Activated naive CD4-positive, alpha-beta T cell treated with anti-CD3 and anti-CD28 coated beads, Interleukin-2, amount 50 U/mL, for 16 hours (primary cell): Measurements from ENCODE around the gene SNCAIP.

Source experiments
- DNase-seq: peaks from one replicate; pipeline ENCODE4 v3.0.0-alpha.2; 2020

Gene SNCAIP

DNA sequence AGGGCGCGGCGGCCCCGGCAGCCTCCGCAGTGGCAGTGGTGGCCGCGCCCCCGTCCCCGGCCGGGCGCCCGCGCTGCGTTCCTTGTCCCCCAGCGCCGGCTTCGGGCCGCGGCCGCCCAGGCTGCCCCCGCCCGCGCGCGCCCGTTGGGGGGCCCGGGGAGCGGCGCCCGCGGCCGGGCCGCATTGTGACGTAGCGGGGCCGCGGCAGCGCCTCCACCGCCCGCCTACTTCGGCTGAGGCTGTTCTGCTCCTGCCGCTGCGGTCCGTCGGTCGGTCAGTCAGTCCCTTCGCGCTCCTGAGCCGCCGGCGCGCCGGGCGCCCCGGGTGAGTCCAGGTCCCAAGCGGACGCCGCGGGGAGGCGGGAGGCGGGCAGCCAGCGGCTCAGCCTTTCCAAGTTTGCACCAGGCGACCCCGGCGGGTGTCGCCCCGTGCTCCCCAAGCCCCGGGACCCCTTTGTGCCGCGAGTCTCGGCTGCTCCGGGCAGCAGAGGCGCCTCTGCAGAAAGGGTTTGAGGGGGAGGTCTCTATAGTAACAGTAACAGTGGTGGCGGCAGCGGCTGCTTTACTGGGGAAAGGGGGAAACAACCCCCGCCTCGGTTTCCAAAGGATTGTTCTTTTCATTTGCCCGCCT, at the start of gene SNCAIP:
SNCAIP (plus strand) TSS at position 277 of the 630 bp plus-strand sequence. CDS start 78,898 bp downstream, outside the sequence.
- no peak for DNase-seq

DNA sequence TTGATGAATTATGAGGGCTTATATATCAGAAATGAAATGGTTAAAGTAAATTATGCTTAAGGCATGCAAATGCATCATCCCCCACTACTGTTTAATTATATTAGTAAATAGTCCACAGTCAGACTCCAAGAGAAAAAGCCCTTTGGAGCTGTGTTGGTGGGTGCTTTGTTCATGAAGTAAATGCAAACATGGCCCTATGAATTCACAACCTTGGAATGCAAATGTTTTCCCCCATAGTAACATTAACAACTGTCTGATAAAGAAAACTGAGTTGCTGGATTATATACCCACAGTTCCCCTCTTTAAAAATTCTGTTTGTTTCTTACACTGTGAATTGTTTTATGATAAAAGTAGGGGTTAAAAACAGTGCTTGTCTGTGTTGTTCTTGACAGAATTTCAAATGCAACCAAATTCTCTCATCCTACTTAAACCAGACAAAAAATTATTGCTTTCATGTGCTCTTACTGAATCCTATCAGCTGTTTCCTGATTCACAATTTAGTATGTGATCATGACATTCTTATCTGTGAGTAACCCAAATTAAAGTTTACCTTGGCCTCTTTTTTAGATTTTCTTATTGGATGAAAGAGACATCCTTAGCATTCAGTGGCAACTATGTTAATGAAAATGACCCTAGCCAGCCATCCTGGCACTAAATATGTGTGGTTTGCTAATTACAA, 48.5 kb upstream of the SNCAIP start:
- DNase-seq, result no peak

DNA sequence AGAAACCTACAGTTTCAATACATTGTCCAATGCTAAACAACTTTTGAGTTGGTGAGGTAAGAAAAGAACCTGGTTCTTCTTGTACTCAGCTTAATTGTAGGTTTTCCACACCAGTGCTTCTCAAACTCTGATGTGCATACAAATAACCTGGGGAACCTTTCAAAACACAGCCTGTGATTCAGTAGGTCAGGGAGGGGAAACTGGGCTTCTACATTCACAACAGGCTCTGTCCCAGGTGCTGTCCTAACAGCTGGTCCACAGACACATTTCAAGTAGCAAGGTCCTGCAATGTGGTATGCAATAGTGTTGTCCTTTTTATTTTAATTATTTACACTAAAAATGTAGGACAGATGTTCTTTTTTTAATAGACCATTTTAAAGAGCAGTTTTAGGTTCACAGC, 47.4 kb upstream of the SNCAIP start:
- DNase-seq, result no peak

DNA sequence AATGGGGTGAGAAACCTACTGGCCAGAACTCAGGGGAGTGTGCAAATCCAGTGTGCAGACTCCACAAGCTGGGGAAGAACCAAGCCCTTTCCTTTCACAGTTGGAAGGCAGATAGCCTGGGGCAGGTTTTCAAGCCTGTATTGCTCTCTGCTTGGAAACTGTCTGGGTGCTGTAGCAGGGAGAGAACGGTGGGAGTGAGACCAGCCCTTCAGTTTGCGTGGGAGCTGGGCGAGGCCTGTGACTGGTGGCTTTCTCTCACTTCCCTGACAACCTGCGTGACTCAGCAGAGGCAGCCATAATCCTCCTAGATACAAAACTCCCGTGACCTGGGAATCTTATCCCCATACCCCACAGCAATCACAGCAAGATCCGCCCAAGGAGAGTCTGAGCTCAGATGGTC, 44.9 kb upstream of the SNCAIP start:
- DNase-seq, result no peak

DNA sequence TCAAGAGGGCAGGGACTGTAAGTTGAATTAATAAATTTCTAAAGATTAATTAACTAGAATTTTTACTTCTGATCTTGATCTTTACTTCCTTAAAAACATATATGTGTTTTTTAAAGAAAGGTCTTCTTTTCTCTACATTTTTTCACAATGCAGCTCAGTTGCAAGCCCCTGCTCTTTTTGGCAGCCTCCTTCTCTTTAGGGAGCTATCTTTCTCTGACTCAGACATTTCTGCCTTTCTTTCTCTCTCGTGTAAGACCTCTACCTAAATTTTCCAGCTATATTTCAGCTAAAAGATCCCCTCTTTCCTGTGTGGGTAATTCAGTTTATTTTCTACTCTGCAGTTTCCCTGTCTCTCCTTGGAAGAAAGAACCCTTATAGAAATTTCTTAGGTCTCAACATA, 38.3 kb upstream of the SNCAIP start:
- DNase-seq, result no peak

DNA sequence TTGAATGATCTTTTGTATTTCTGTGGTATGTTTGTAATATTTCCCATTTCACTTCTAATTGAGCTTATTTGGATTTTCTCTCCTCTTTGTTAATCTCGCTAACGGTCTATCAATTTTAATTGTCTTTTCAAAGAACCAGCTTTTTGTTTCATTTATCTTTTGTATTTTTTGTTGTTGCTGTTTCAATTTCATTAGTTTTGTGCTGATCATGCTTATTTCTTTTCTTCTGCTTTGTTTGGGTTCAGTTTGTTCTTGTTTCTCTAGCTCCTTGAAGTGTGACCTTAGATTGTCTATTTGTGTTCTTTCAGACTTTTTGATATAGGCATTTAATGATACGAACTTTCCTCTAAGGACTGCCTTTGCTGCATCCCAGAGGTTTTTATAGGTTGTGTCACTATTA, 28.4 kb upstream of the SNCAIP start:
- DNase-seq, result no peak

DNA sequence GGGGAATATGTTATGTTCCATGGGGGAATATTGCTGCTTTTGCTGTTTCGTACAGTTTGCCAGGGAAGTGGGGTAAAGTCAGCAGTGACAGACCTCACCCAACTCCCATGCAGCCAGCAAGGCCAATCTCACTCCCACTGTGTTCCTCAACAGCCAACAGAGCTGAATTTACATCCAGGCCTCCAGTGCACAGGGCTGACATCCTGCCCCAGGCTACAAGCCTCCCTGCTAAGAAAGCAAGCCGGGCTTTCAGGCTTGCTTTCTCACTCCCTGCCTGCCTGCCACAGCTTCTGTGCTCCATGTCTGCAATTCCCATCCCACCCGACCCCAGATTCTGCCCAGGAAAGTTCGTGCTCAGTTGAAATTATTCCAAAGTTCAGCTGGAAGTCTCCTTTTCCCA, 25.5 kb upstream of the SNCAIP start:
- no peak for DNase-seq

DNA sequence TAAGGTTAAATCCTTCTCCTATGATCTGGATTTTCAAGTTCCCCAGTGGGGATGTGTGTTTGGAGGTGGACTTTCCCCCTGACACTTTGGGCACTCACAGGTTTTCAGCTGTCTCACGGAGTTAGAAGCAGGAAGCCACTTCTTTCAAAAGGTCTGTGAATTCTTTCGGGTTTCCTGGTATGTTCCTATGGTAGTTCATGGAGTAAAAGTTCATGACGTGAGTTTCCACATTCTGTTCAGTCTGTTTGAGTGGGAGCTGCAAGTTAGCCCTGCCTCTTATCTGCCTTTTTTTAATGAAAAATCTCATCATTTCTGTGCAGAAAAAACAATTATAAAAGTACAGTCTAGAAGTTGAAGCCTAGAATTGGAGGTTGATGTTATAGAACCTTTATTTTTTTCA, 24.9 kb upstream of the SNCAIP start:
- DNase-seq, result no peak

DNA sequence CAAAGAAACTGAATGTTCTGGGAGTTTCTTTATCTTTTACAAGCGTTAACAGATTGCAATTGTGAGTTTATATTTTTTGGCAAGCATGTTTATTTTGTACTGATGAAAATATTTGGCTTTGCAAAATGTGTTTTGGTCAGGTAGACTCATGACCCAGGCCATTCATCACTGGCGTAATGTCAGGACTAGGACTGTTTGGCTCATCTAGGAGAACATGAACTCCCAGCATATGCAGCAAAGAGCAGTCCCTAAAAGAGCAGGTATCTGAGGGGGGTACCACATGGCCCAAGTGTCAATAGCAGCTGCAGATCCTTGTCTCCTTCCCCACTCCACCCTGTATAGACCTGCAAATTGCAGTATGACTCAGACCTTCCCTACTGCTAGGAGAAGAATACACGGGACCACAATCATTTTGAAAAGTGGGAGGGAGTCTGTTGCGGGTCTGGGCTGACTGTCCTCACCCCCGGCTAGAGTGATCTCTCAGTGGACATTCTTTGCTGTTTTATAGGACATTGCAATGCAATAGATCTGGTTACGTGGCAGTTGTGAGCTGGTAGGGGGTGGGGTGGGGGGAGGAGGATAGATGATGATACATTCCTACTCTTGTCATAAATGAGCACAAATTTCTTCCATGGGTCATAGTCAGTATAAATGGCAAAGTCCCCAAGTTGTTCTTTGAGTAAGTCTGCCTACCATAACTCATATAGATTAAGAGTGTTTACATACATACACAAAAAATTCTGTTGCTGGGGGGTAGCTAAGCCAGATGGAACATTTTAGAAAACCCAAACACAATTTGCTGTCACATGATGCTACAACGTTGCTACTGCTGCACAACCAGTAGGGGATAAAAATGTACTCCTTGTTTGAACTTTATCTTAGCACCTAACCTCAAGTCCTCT, 20.8 kb upstream of the SNCAIP start:
- no peak for DNase-seq

DNA sequence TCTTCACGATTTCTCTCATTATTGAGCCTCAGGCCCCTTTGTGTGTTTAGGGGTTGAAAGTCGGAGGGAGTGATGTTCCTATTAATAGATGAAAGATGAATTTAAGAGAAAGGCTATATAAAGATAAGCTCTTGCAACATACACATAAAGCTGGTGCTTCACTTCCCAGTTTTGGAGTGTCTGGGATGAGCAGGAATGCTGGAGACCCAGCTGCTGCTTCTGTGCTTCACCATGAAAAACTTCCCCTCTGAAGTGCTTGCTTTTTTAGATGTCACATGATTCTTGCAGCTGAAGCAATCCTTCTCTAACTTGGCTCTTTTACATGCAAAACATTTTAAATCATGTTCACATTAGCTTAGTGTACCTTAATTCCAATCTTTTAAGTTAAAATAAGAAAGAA, 19.7 kb upstream of the SNCAIP start:
- no peak for DNase-seq

DNA sequence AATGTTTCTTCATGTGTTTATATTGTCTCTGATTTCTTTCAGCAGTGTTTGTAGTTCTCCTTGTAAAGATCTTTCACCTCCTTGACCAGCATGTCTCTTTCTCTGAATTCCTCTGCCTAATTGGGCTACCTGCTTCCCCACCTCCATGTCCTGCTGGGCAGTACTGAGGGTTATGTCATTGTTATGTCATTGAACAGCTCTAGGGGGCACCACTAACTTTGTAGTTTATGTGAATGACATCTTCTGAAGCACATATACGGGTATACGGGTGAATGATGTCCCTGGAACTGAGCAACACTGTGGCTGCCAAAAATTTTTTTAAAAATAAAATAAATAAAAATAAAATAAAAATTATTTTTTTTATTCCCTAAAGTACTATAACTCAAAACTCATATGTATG, 16.9 kb upstream of the SNCAIP start:
- no peak for DNase-seq

DNA sequence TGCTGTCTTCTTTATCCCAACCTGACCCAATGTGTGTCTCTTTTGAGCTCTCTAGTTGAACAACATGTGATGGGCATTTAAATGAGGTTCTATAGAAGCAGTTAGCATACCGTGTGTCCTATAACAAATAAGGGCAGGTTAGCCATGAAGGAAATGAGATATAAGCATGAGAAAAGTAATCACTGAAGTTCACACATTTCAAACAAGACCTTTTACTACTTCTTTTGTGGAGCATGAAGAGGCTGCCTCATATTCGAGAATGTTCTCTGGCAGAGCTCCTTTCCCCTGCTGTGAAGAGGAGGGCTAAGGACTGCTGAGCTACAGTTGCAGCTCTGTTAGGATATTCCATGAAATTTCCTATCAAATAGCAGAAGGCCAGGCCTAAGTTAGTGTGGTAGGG, 15.2 kb upstream of the SNCAIP start:
- no peak for DNase-seq

DNA sequence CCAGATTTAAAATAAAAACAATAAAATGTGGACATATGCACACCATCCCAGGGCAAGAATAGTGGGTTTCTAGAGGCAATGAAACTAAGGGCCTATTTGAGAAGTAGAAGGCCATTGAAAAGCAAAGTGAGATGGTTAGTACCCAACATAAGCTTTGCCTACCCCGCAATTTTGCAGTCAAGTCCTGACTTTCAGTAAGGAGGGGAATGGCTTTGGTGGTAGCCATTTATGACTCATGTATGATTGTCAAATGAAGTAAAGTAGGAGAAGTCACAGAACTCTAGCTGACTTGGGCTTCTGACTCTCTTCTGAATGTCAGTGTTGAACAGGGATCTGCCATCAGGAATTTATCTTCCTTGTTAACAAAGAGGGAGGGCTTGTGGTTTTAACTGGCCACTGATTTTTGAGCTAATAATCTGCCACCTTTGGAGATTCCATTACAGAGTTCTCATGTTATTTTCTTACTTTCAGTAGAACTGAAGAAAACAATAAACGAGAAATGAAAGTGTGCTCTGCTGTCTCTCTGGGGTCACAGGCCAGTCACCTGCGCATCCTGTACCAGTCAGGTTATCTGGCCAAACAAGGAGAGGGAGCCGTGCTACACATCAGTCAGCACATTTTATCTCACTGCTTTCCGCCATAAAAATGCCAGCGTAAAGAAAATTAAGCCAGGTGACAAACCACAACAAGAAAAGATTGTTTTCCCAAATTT, 14.3 kb upstream of the SNCAIP start:
- DNase-seq, result no peak

DNA sequence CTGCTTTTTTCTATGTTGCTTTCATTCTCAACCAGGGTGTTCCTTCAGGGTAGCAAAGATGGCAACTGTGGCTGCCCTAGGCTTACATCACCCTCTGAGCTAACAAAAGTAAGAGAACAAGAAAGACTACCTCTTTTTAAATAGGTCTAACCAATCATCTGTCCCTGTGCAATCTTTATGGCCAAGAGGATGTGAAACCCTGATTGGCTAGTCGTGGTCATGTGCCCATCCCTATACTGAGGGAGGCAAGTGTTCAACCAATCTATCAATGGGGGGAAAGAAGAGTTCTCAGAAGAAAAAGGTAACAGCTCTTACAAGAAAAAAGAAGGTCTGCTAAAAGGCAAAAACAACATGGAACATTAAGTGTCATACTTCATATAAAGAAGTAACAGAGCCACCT, 11.7 kb upstream of the SNCAIP start:
- no peak for DNase-seq

DNA sequence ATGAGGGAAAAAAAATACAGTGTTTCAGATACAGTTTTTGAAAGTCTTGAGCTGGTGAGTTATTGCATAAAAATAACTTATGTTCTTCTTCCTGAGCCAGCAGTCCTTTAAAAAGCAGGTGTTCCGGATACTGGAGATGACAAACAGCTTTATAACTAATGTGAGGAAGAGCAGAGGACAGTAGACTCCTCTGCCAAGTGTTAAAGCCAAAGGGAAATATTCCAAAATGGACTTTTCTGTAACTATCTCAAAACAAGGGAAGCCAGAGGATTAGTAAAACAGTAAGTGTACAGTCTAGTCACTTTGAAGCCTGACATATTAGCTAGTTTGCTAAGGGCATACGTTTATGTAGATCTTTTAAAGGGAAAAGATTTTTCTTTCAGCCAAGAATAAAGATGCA, 11.0 kb upstream of the SNCAIP start:
- no peak for DNase-seq

DNA sequence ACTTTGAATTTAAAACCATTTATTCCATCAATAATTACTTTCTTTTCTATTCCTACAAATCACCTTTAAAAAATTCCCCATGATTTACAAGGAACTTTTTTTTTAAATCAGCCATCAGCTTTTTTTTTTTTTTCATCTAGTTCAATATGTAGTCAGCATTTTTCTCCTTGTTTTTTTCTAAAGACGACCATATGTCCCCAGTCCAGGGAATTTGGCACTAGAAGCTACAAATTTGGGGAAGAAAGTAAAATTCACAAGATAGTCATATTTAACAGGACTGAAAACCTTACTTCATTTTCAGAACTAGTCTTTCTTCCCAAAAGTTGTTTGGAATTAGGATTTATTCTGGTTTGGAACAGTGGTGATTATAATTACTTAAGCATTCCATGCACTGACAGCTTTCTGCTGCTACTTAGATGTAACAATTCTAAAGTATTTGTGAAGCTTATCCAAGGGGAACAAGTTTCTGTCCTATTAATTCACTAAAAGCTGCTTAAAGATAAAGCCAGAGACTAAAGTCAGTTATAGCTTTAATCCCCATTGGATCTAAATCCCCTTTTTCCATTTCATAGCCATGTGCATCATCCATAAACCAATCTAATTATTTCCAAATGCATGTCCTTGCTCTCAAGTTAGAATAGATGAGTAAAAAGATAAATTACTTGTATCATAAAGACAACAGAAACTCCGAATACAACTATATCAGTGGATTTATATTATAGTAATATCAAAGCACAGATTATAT, 7.4 kb upstream of the SNCAIP start:
- DNase-seq, result no peak

DNA sequence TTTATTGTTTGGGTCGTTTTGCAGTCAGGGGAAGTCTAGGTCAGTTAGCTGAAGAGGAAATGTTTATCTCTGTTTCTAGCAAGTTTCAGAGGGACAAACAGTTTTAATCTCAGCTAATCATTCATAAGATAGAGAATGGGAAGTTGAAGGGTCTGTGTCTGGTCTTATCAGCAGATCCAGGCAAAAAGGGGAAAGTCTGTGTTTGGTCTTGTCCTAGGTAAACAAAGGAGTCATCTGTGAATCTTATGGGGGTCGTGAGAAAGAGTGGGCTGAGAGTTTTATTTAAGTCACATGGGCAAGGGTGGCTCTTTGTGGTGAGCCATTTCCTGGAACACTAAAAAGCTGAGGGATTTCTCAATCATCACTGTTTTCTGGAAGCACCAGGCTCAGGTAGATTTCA, 5.6 kb upstream of the SNCAIP start:
- DNase-seq, result no peak

DNA sequence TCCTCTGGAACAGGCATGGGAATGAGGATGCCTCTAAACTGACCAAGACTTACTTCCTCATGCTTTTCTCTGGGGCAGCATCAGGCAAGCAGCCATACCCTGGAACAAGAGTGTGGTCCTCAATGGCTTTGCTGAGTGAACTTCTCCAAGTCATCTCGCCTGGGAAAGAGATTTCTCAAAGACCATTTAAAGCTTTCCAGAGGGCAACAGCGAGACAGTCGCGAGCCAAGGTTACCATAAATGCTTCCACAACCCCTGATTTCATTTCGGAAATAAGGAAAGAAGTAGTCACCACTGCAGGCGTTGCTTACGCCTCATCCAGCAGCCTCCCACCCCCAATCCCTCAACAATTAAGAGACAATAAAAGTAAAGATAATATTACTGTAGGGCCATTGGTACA, 1.1 kb upstream of the SNCAIP start:
- no peak for DNase-seq

DNA sequence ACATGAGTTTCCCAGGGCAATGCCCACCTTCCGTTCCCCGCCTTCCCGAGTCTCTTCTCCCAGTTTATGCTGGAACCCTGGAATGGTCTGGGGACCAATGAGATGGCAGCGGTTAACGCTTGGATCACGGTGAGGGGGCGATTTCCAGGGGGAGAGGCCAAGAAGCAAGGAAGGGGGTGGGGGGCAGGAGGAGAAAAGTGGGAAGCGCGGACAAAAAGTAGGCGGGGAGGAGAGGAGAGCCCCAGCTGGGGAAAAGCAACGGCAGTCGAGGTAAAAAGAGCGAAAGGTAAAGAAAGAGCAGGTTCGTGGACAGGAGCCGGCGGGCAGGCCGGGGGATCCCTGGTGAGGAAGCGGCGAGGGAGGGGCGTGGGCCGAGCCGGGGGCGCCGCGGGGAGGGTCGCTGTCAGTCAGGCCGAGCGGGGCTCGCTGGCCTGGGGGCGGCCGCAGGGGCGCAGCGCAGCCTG, 508 bp upstream of the SNCAIP start:
- DNase-seq, result no peak

DNA sequence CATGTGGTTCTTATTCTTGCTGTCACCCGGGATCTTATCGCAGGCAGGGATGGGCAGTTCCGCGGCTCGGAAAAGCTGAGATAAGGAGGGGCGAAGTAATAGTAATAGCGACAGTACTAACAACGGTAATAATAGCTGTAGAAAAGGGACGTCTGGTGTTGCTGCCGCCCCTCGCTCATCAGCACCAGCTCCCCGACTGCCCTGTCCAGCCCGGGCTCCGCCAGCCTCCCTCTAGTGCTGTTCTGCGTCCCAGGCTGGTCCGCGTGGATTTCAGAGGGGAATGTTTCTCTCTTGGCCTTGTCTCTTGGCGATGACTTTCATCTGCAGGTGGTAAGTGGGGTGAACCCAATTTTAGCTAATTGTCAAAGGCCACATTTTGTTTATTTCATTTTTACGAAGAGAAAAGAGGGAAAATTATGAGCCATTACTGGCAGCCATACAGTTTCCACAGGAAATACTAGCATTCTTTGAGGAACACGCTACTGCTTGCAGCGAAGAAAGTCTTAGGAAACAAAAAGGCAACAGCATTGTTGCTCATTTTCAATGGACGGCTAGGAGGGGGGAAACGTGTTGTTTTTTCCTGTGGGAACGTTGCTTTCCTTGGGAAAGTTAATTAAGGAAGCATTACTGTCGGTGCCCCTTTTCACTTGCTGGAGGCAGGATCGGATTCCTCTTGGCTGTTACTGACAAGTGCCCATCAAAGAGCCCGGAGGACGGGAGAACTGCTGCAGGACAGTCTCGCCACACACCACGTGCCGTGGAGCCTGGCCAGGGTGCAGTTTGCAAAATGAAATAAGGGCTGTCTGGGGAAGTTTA, 762 bp downstream of the SNCAIP start:
- DNase-seq, result no peak

DNA sequence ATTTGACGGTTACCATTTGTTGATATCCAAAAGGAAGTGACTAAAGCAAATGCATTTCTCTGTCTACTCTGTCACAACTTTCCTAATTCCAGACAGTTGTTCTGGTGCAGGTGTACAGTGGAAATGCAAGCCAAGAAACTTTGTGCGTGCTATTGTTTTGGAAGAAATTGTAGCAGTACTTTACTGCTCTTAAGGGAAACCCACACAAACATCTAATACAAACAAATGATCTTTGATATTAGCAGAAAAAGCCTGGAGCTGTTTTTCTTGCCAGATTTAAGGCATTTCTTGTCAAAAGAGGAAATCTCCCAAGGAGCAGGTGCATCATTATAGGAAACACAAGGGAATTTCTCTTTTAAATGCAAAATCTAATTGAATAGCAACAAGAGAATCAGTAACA, 2.0 kb downstream of the SNCAIP start:
- no peak for DNase-seq

DNA sequence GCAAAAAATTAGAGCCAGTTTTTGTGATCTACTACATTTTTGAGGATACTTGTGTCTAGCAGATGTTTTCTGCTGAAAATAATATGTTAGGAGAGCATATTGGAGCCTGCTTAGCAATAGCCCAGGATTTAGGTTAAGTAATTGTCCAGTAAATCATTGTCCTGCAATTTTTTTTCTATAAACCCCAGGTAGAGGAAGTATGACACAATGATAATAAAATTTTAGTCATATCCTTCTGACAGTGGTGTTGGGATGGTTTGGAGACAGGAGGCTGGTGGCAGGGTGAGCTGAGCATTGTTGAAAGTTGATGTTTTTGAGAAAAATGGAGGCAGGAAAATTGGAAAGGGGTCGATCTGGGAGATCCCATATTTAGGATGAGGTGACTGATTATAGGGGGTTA, 3.5 kb downstream of the SNCAIP start:
- DNase-seq, result no peak
